Stimulated activated CD4-positive, alpha-beta T cell treated with anti-CD3 and anti-CD28 coated beads, Interleukin-12 subunit alpha, Interleukin-12 subunit beta, amount 100 ng/mL, for 24 hours (primary cell): ENCODE data around the gene PCDHB7.
"Not testable (repeated sequence)": the region's sequence is repeated elsewhere in the genome, so short reads cannot be mapped to it uniquely, and the experiment has no call there.

Source experiments
- DNase-seq, 2 experiments: peaks; one replicate each; pipeline ENCODE4 v3.0.0-alpha.2; 2020; ENCODE audit warnings: low read depth in 2 of 2

PCDHB7 gene

GRCh38 chr5:141180313-141180712 lies 7.9 kb downstream of the PCDHB7 start:
- DNase-seq = no peak

- no peak for DNase-seq
Observed at GRCh38 chr5:141182248-141182647, 9.8 kb downstream of the PCDHB7 start, which contains the start of gene PCDHB16. TSS of gene PCDHB16 (plus strand) at chr5:141182387. CDS start at chr5:141182560, 173 bp downstream.

- not testable (repeated sequence) for DNase-seq
Observed at GRCh38 chr5:141184117-141184855, 11.8 kb downstream of the PCDHB7 start.

- DNase-seq = no peak
Observed at GRCh38 chr5:141186897-141187512, 14.6 kb downstream of the PCDHB7 start, which contains the start of gene PCDHB9. TSS of gene PCDHB9 (plus strand) at chr5:141187161. CDS start at chr5:141187319, 158 bp downstream.

GRCh38 chr5:141188682-141189081 lies 16.2 kb downstream of the PCDHB7 start:
- not testable (repeated sequence) for DNase-seq

- not testable (repeated sequence) for DNase-seq
Observed at GRCh38 chr5:141189131-141189530, 16.7 kb downstream of the PCDHB7 start.

GRCh38 chr5:141192110-141192725 lies 19.8 kb downstream of the PCDHB7 start, which contains the start of gene PCDHB10:
TSS of gene PCDHB10 (plus strand) at chr5:141192353. CDS start at chr5:141192553, 200 bp downstream.
- no peak for DNase-seq

GRCh38 chr5:141194332-141194731 lies 21.9 kb downstream of the PCDHB7 start:
- DNase-seq = not testable (repeated sequence)

- no peak for DNase-seq
Observed at GRCh38 chr5:141196363-141196762, 23.9 kb downstream of the PCDHB7 start.

GRCh38 chr5:141199359-141200235 lies 27.2 kb downstream of the PCDHB7 start, which contains the start of gene PCDHB11:
TSS of gene PCDHB11 (plus strand) at chr5:141199627. CDS start at chr5:141199775, 148 bp downstream.
- no peak for DNase-seq

GRCh38 chr5:141201126-141201525 lies 28.7 kb downstream of the PCDHB7 start:
- not testable (repeated sequence) for DNase-seq

GRCh38 chr5:141201646-141202045 lies 29.2 kb downstream of the PCDHB7 start:
- not testable (repeated sequence) for DNase-seq

- no peak for DNase-seq
Observed at GRCh38 chr5:141208478-141208877, 36.0 kb downstream of the PCDHB7 start, which contains the start of gene PCDHB12. TSS of gene PCDHB12 (plus strand) at chr5:141208719. CDS start at chr5:141208908, 189 bp downstream.

GRCh38 chr5:141210281-141210680 lies 37.8 kb downstream of the PCDHB7 start:
- not testable (repeated sequence) for DNase-seq

- not testable (repeated sequence) for DNase-seq
Observed at GRCh38 chr5:141210849-141211248, 38.4 kb downstream of the PCDHB7 start.

- DNase-seq = not testable (repeated sequence)
Observed at GRCh38 chr5:141213656-141214339, 41.4 kb downstream of the PCDHB7 start, which contains the start of gene PCDHB13. TSS of gene PCDHB13 (plus strand) at chr5:141213919. CDS start at chr5:141214124, 205 bp downstream.

GRCh38 chr5:141214583-141214982 lies 42.1 kb downstream of the PCDHB7 start:
- DNase-seq = not testable (repeated sequence)

- DNase-seq = not testable (repeated sequence)
Observed at GRCh38 chr5:141215504-141215903, 43.1 kb downstream of the PCDHB7 start.

GRCh38 chr5:141216035-141216434 lies 43.6 kb downstream of the PCDHB7 start:
- not testable (repeated sequence) for DNase-seq

- DNase-seq = no peak
Observed at GRCh38 chr5:141223112-141223783, 50.8 kb downstream of the PCDHB7 start, which contains the start of gene PCDHB14. TSS of gene PCDHB14 (plus strand) at chr5:141223343. CDS start at chr5:141223506, 163 bp downstream.
